H1 (cell line): Measurements from ENCODE around the gene TP53I13. TPM values are rescaled to one million over a fixed set of nuclear protein-coding genes. Genes with fewer than 3 reads are reported as not detected.

Experiments used
- CHD7 ChIP-seq: fragments of 300-600 bp; sonication (generic); IDR thresholded peaks from 2 replicates; pipeline ENCODE4 v1.7.1; 2012; ENCODE audit warnings: low read length, moderate library complexity, mild to moderate bottlenecking, inconsistent platforms; ENCODE audit not compliant: insufficient replicate concordance
- CREB1 ChIP-seq: IDR thresholded peaks from 2 replicates; pipeline ENCODE4 v1.6.1; 2012; ENCODE audit warnings: inconsistent platforms
- EZH2 ChIP-seq: fragments of 200-600 bp; sonication (generic); IDR thresholded peaks from 2 replicates; pipeline ENCODE4 v1.7.1; 2012; ENCODE audit warnings: low read depth, mild to moderate bottlenecking, moderate library complexity, low read length, inconsistent platforms; ENCODE audit not compliant: severe bottlenecking
- KDM4A ChIP-seq: IDR thresholded peaks from one replicate; pipeline ENCODE4 v1.7.1; 2012; ENCODE audit warnings: low read depth, mild to moderate bottlenecking, moderate library complexity, low read length, inconsistent platforms; ENCODE audit not compliant: severe bottlenecking
- MAFK ChIP-seq: IDR thresholded peaks from 2 replicates; pipeline ENCODE4 v1.6.1; 2012; ENCODE audit warnings: low read depth, mild to moderate bottlenecking, improper control_type of control experiment, low read length
- SIN3A ChIP-seq, 2 experiments: IDR thresholded peaks in 1 of 2; conservative IDR thresholded peaks in 1 of 2; 2 replicates each; pipeline ENCODE4 v1.6.1; 2011 to 2012; ENCODE audit warnings: low read length in 2 of 2, improper control_type of control experiment in 1 of 2, low read depth in 1 of 2, mild to moderate bottlenecking in 1 of 2
- SIX5 ChIP-seq: IDR thresholded peaks from 2 replicates; pipeline ENCODE4 v1.6.1; 2011; ENCODE audit warnings: mild to moderate bottlenecking, low read depth, low read length
- SP4 ChIP-seq: IDR thresholded peaks from 2 replicates; pipeline ENCODE4 v1.6.1; 2012; ENCODE audit warnings: low read length, inconsistent platforms
- TAF1 ChIP-seq: IDR thresholded peaks from 2 replicates; pipeline ENCODE4 v1.6.1; 2011; ENCODE audit warnings: mild to moderate bottlenecking, low read depth, low read length
- TBP ChIP-seq: IDR thresholded peaks from 2 replicates; pipeline ENCODE4 v1.6.1; 2011; ENCODE audit warnings: low read depth, low read length, improper control_type of control experiment
- polyA plus RNA-seq, 7 experiments: library from polyadenylated mRNA; depleted of rRNA in 3 of 7; stranded (reverse) in 5 of 7; unstranded in 2 of 7; fragments of >200 nt in 5 of 7; fragments of 200-250 nt in 2 of 7; gene quantifications; 1 replicate in 5 of 7; 2 replicates in 1 of 7; 4 replicates in 1 of 7; pipeline versions ENCODE4 v1.2.1 to v1.2.3, GENCODE V29; 2011 to 2013; ENCODE audit warnings: missing spikeins in 2 of 7, mixed read lengths in 2 of 7
- total RNA-seq: library from RNA; stranded (reverse); fragmentation: NEBNext Ultra II Directional; extraction: Animal tissue kit (Norgen Biotek cat#: 25700); gene quantifications from 2 replicates; pipeline ENCODE4 v1.2.1, GENCODE V29; 2021

TP53I13 gene
- total and polyA plus RNA-seq, 2 of the 8 experiments (the other 6 are each of a cell fraction or from before 2014, with no cell fraction given), result 22.4 to 35.7 TPM

GRCh38 chr17:29589524-29590410 is 21.3 kb downstream of the TP53I13 start, which contains the start of gene GIT1 (continued):
- TF ChIP-seq CHD7, result no peak
- TF ChIP-seq TAF1, result no peak
- TF ChIP-seq KDM4A, result peak; percentile 27
- TF ChIP-seq SIN3A (conservative IDR thresholded peaks at IDR 0.05 in 1 of 2, IDR thresholded peaks at IDR 0.05 in 1 of 2; ENCODE audit: low read depth in 1 of 2, low read length in 2 of 2), result peak in 1 of 2 experiments; percentile 57; a peak in 2 of 4 replicates
- no peak for TF ChIP-seq MAFK
- no peak for TF ChIP-seq CREB1
- TF ChIP-seq TBP, result no peak
- TF ChIP-seq SIX5, result no peak
- TF ChIP-seq EZH2, result peak; percentile 45
- TF ChIP-seq SP4, result no peak
